Gastrocnemius medialis (tissue), 4 donors: ENCODE data around the gene FAM76A. TPM values are rescaled to one million over a fixed set of nuclear protein-coding genes. Genes with fewer than 3 reads are reported as not detected.

Experiments
- ATAC-seq, 2 donors: fragments of 150-250 bp; one replicate each; pipeline ENCODE4 v1.9.1; 2016
- DNase-seq, 2 donors: peaks; one replicate each; pipeline ENCODE4 v3.0.0-alpha.2; 2019
- H3K27ac ChIP-seq, 4 donors: fragments of 200-600 bp; sonication (generic); 1 replicate in 1 of 4; 2 replicates in 3 of 4; pipeline ENCODE4 v1.5.1; 2016 to 2018; ENCODE audit warnings: mild to moderate bottlenecking in 2 of 4, moderate library complexity in 1 of 4
- H3K27me3 ChIP-seq, 3 donors: fragments of 200-600 bp; sonication (generic) in 2 of 3; 1 replicate in 1 of 3; 2 replicates in 2 of 3; pipeline versions ENCODE4 v1.5.1 to v1.6.0; 2016 to 2019; ENCODE audit warnings: mild to moderate bottlenecking in 1 of 3, moderate library complexity in 1 of 3
- H3K36me3 ChIP-seq, 2 donors: fragments of 200-600 bp; sonication (generic) in 1 of 2; one replicate each; pipeline ENCODE4 v1.5.1; 2017 to 2018
- H3K4me1 ChIP-seq, 2 donors: fragments of 200-600 bp; sonication (generic) in 1 of 2; one replicate each; pipeline ENCODE4 v1.5.1; 2016 to 2017; ENCODE audit warnings: mild to moderate bottlenecking in 2 of 2
- H3K4me3 ChIP-seq, 4 donors: fragments of 200-600 bp; sonication (generic) in 3 of 4; 1 replicate in 1 of 4; 2 replicates in 3 of 4; pipeline ENCODE4 v1.5.1; 2016 to 2019; ENCODE audit warnings: mild to moderate bottlenecking in 2 of 4
- H3K9me3 ChIP-seq, 3 donors: fragments of 200-600 bp; sonication (generic) in 2 of 3; 1 replicate in 1 of 3; 2 replicates in 2 of 3; pipeline ENCODE4 v1.5.1; 2016 to 2019
- CTCF ChIP-seq, 5 experiments: fragments of 450-650 bp in 3 of 5; fragments of 200-600 bp in 2 of 5; sonication (generic) in 2 of 5; IDR thresholded peaks in 4 of 5; conservative IDR thresholded peaks in 1 of 5; 1 replicate in 4 of 5; 2 replicates in 1 of 5; pipeline ENCODE4 v1.5.1; 2016 to 2019; ENCODE audit warnings: antibody characterized with exemption in 5 of 5, mild to moderate bottlenecking in 3 of 5, moderate library complexity in 3 of 5
- POLR2A ChIP-seq, 2 donors: fragments of 450-650 bp; IDR thresholded peaks; one replicate each; pipeline ENCODE4 v1.6.1; 2017; ENCODE audit warnings: antibody characterized with exemption in 2 of 2, mild to moderate bottlenecking in 2 of 2, moderate library complexity in 2 of 2
- in situ Hi-C, 4 donors: fragments of 200-750 bp; cut with MboI; loops; one replicate each; pipeline versions ENCODE4 v1.15.0 to v1.8.0; 2017; ENCODE audit warnings: low sequenced_read_pairs in 4 of 4
- intact Hi-C: fragments of 100-400 bp; cut with DNase I; formaldehyde crosslinking; loops from one replicate; pipeline ENCODE4 v1.15.1; 2023; ENCODE audit warnings: low total_unique reads
- total RNA-seq, 4 donors: library from RNA; depleted of rRNA; stranded (reverse); fragments of >200 nt; gene quantifications; one replicate each; pipeline versions ENCODE4 v1.1.0 to v1.2.3, GENCODE V29; 2016

The FAM76A gene
- total RNA-seq, 4 donors from 2014 or later: 9.4 to 20.0 (median 15.5) TPM

DNA sequence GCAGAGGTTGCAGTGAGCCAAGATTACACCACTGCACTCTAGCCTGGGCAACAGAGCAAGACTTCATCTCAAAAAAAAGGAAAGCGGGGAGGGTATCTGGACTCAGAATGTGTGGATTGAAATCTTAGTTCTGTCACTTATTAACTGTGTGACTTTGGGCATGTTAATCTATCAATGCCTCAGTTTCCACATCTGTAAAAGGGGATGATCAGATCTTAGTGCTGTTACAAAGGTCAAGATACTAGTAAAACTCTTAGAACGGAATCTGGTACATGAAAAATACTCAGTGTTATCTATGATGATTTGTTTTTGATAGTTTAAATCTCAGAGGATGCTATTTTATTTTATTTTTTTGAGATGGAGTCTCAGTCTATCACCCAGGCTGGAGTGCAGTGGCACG is 10.5 kb downstream of the FAM76A start:
- H3K27me3 ChIP-seq: no peaks in the 10 kb centered on the region
- DNase-seq (no peak), ATAC-seq (no peak)
- in situ Hi-C loops: no loop called here
- no peak overlapping the region for H3K4me3 ChIP-seq
- peaks cover 0 to 70% of the 10 kb centered on the region in 2 donors for H3K36me3 ChIP-seq
- no peak for TF ChIP-seq CTCF (IDR thresholded peaks at IDR 0.05 in 4 of 5, conservative IDR thresholded peaks at IDR 0.05 in 1 of 5)
- TF ChIP-seq POLR2A (IDR thresholded peaks at IDR 0.05): no peak
- no peaks in the 10 kb centered on the region for H3K9me3 ChIP-seq
- H3K27ac ChIP-seq: no peak overlapping the region
- intact Hi-C loops: no loop called here
- H3K4me1 ChIP-seq: no peaks in the 10 kb centered on the region

- intact Hi-C loops (no loop called here), in situ Hi-C loops (no loop called here)
- ATAC-seq: no peak
- Histone ChIP-seq H3K27ac (no peak overlapping the region), H3K27me3 (no peaks in the 10 kb centered on the region), H3K4me1 (no peaks in the 10 kb centered on the region), H3K9me3 (no peaks in the 10 kb centered on the region), H3K36me3 (peaks cover 0 to 50% of the 10 kb centered on the region in 2 donors), H3K4me3 (no peak overlapping the region)
- TF ChIP-seq CTCF (IDR thresholded peaks at IDR 0.05 in 4 of 5, conservative IDR thresholded peaks at IDR 0.05 in 1 of 5) (no peak), POLR2A (IDR thresholded peaks at IDR 0.05) (no peak)
- no peak for DNase-seq
Observed at GRCh38 chr1:27741121-27741520, 15.4 kb downstream of the FAM76A start.

DNA sequence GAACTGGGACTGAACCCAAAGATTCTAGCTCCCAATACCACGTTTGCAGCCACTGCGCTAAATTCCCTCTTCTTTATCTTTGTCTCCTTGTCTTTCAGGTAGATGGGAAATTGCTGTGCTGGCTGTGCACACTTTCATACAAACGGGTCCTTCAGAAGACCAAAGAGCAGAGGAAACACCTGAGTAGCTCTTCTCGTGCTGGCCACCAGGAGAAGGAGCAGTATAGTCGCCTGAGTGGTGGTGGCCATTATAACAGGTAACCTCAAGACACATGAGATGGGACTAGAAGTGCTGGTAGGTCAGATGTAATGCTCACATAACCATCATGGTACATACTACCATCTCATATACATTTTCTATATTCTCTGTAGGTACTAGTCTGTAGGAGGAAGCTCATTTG is 18.8 kb downstream of the FAM76A start:
- Histone ChIP-seq H3K36me3 (peaks cover 0 to 50% of the 10 kb centered on the region in 2 donors), H3K27ac (no peak overlapping the region), H3K9me3 (no peaks in the 10 kb centered on the region), H3K4me1 (no peaks in the 10 kb centered on the region), H3K4me3 (no peak overlapping the region), H3K27me3 (no peaks in the 10 kb centered on the region)
- no peak for ATAC-seq
- DNase-seq: no peak
- intact Hi-C loops: no loop called here
- in situ Hi-C loops: no loop called here
- TF ChIP-seq CTCF (IDR thresholded peaks at IDR 0.05 in 4 of 5, conservative IDR thresholded peaks at IDR 0.05 in 1 of 5): no peak
- no peak for TF ChIP-seq POLR2A (IDR thresholded peaks at IDR 0.05)

- Histone ChIP-seq H3K27me3 (no peaks in the 10 kb centered on the region), H3K36me3 (peaks cover 0 to 57% of the 10 kb centered on the region in 2 donors)
- in situ Hi-C loops: no loop called here
Observed at GRCh38 chr1:27745466-27745865, 19.7 kb downstream of the FAM76A start.

More at GRCh38 chr1:27745466-27745865, 19.7 kb downstream of the FAM76A start:
- Histone ChIP-seq H3K27ac (no peak overlapping the region), H3K9me3 (no peaks in the 10 kb centered on the region), H3K4me3 (no peak overlapping the region), H3K4me1 (peaks cover 0 to 3% of the 10 kb centered on the region in 2 donors)
- TF ChIP-seq CTCF (IDR thresholded peaks at IDR 0.05 in 4 of 5, conservative IDR thresholded peaks at IDR 0.05 in 1 of 5) (no peak), POLR2A (IDR thresholded peaks at IDR 0.05) (no peak)
- DNase-seq: no peak
- no peak for ATAC-seq
- intact Hi-C loops: no loop called here
